ENCODE results near the gene RPF1. TPM values are rescaled to one million over a fixed set of nuclear protein-coding genes. Genes with fewer than 3 reads are reported as not detected.

Gene RPF1
- total and polyA plus RNA-seq, 2 of the 4 experiments (the other 2 are of a cell fraction): 28.4 to 30.3 TPM

DNA sequence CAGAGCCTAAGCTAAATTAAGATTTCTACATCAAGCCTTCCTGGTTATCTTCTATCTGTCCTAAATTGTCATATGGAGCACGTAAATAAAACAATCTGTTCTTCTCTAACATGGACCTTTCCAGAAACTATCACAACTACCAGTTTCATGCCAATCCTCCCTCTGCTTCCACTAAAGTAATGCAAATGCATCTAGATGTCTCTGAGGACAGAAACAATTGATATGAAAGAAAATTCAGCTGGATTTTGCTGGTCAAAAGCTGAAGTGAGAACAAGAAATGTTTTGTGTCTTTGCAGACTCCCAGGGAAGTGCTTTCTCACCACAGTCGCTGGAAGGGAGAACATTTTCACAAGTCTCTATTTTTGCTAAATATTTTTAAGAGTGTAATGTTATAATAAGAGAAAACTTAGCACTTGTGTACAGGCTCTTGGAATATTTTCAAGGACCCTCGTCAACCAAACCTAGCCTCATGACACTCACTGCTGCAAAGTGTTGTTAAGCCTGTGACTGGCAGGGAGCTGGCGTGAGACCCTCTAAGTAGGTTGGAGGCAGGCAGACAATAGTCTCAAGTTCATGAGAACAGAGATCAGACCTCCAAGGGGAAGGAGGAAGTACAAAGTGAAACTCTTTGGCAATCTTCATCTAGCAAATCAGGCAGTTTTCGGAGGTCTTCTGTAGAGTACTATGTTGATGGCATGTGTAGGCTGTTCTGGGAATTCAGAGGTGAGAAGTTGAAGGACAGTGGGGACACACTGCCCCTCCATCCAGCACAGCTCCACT, 42.0 kb upstream of the RPF1 start:
- Histone ChIP-seq H3K4me2 (ENCODE audit: low read depth, low read length) (no peak overlapping the region), H4K91ac (ENCODE audit: insufficient read depth, low read depth, low read length) (0 out of 2 replicates have a peak overlapping the region, but pooled peaks have one; percentile 9), H4K8ac (ENCODE audit: low read depth in 2 of 2, low read length in 2 of 2) (0 out of 4 replicates have a peak overlapping the region, but pooled peaks of 1 of the 2 experiments have one; percentile 55), H2BK15ac (ENCODE audit: low read depth, low read length) (no peak overlapping the region), H4K5ac (ENCODE audit: low read depth, low read length) (no peak overlapping the region), H3K4me3 (ENCODE audit: insufficient read depth, low read depth, low read length) (no peak overlapping the region), H2BK5ac (ENCODE audit: low read depth, low read length, poor library complexity, severe bottlenecking) (no peak overlapping the region), H3K27ac (ENCODE audit: insufficient read depth, low read length) (no peak overlapping the region), H4K20me1 (ENCODE audit: insufficient read depth, low read length) (no peaks in the 10 kb centered on the region), H3K4me1 (ENCODE audit: control insufficient read depth, insufficient read depth, low read length) (no peaks in the 10 kb centered on the region; the same call in 1 of the 2 replicates), H3K14ac (replicated peaks; ENCODE audit: low read depth, low read length) (no peak overlapping the region), H3K79me1 (ENCODE audit: low read depth in 1 of 2, low read length in 2 of 2) (no peaks in the 10 kb centered on the region), H2AFZ (replicated peaks; ENCODE audit: low read length, poor library complexity) (peak overlapping the region; percentile 16), H3K18ac (ENCODE audit: low read depth, low read length) (no peak overlapping the region), H3K9me3 (ENCODE audit: control insufficient read depth, insufficient read depth, low read length) (no peaks in the 10 kb centered on the region), H3K27me3 (ENCODE audit: control insufficient read depth, insufficient read depth, low read length) (no peaks in the 10 kb centered on the region), H3K56ac (ENCODE audit: extremely low read depth, insufficient read depth, low read length) (no peak overlapping the region), H2BK120ac (ENCODE audit: low read depth, low read length) (no peak overlapping the region), H2AK5ac (ENCODE audit: low read depth, low read length) (no peak overlapping the region), H2BK20ac (ENCODE audit: low read depth, low read length) (no peak overlapping the region), H3K36me3 (ENCODE audit: control insufficient read depth, insufficient read depth, low read length) (no peaks in the 10 kb centered on the region), H3K23ac (ENCODE audit: low read depth, low read length) (peak overlapping the region; percentile 40; the same call in 1 of the 2 replicates), H2AK9ac (replicated peaks; ENCODE audit: low read depth, low read length, poor library complexity) (no peak overlapping the region), H3K9me1 (ENCODE audit: insufficient read depth, low read length) (no peaks in the 10 kb centered on the region), H3K9ac (ENCODE audit: low read depth, low read length) (no peak overlapping the region), H3K4ac (ENCODE audit: low read depth, low read length) (no peak overlapping the region)
- DNase-seq: no peak
- ChIA-PET POLR2A (ENCODE audit: unreplicated experiment) (no interaction called here), CTCF (interaction anchor here (0.9 to 1.1 kb wide), 2 partner anchors 183 to 317 kb away, joined by 3 read pairs; no protein-coding TSS in a partner anchor)
- in situ Hi-C loops (cut with MboI; ENCODE audit: low sequenced_read_pairs): loop anchor here (10.0 to 25.0 kb wide), 2 partner anchors 325 to 512 kb away; no protein-coding TSS in a partner anchor
- intact Hi-C loops (cut with micrococcal nuclease): no loop called here
- dilution Hi-C loops (cut with HindIII; ENCODE audit: low sequenced_read_pairs, unreplicated experiment): loop anchor here (25.0 kb wide), 1 partner anchor 300 kb away; the partner anchor contains the start of gene PRKACB
- BruUV-seq (replicated peaks): no TSS peak
- ATAC-seq (ENCODE audit: low read depth): no peak
- no CpG with 5 or more reads among the region's 5 CpGs for WGBS, 2 experiments (ENCODE audit: extremely low coverage in 2 of 2, insufficient read length in 1 of 2)
- TF ChIP-seq RCOR1 (IDR thresholded peaks at IDR 0.05; ENCODE audit: insufficient replicate concordance, low read length) (no peak), NFE2L2 (IDR thresholded peaks at IDR 0.05; ENCODE audit: low read depth, low read length) (no peak), SMC3 (IDR thresholded peaks at IDR 0.05; ENCODE audit: low read depth, low read length) (no peak), ELK1 (IDR thresholded peaks at IDR 0.05; ENCODE audit: borderline replicate concordance, low read depth, low read length) (no peak), FOS (IDR thresholded peaks at IDR 0.05; ENCODE audit: low read depth, low read length) (no peak), CEBPB (IDR thresholded peaks at IDR 0.05; ENCODE audit: low read depth, low read length) (no peak), USF2 (IDR thresholded peaks at IDR 0.05; ENCODE audit: low read depth, low read length) (no peak), POLR2A (IDR thresholded peaks at IDR 0.05; ENCODE audit: low read depth, low read length) (no peak), RAD21 (IDR thresholded peaks at IDR 0.05; ENCODE audit: low read length) (no peak), BHLHE40 (IDR thresholded peaks at IDR 0.05; ENCODE audit: low read depth, low read length) (no peak)

Data from IMR-90 (cell line).